Measurements from ENCODE around the gene TSPYL4. TPM values are rescaled to one million over a fixed set of nuclear protein-coding genes. Genes with fewer than 3 reads are reported as not detected.

Gene TSPYL4
- total and polyA plus RNA-seq, 2 donors (not counting 3 experiments of a cell fraction or from before 2014, with no cell fraction given), result 24.5 to 43.1 TPM

DNA sequence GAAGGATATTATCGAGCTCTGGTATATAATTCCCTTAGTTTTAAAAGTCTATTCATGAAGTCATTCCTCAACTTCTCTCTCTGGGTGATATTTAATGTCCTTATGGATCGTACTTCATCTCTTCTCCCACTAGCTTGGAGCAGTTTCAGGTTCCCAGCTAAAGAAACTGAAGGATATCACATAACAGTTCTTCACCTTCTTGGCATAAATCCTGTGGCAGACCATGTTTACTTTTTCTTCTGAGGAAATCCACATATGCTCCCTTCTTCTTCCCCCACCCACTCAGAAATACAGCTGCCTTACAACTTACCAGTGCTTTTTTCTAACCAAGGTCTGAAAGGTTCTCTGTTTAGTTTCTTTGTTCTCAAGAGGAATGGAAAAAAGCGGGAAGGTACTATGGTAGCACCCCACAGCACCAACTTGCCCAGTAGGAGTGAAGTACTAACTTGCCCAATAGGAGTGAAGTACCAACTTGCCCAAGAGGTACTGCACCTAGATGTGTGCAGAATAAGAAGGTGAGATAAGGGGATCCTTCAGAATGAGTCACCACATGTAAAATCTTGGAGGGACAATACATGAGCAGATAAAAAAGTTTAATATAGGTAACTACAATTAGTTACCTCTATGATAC, 53.1 kb downstream of the TSPYL4 start:
- ChIA-PET CTCF (no interaction called here), POLR2A (interaction anchor here (0.6 kb wide), 1 partner anchor 142 kb away, joined by 4 read pairs; no protein-coding TSS in a partner anchor)
- Histone ChIP-seq H3K36me3 (ENCODE audit: control insufficient read depth in 2 of 2, extremely low read depth in 1 of 2, insufficient read depth in 2 of 2, low read length in 2 of 2) (no peaks in the 10 kb centered on the region), H3K9me1 (replicated peaks; ENCODE audit: control insufficient read depth, extremely low read depth, insufficient read depth, low read length) (no peaks in the 10 kb centered on the region), H3K4me2 (ENCODE audit: insufficient read depth, low read length) (no peak overlapping the region), H4K20me1 (replicated peaks; ENCODE audit: control insufficient read depth, extremely low read depth, insufficient read depth, low read length) (no peaks in the 10 kb centered on the region), H3K79me2 (ENCODE audit: control insufficient read depth, insufficient read depth, low read length) (no peaks in the 10 kb centered on the region), H2AFZ (ENCODE audit: low read depth, low read length) (no peak overlapping the region), H3K9me3 (replicated peaks; ENCODE audit: control insufficient read depth, insufficient read depth, low read length) (no peaks in the 10 kb centered on the region), H3K4me3 (replicated peaks in 1 of 3; ENCODE audit: insufficient read depth in 1 of 3, low read depth in 1 of 3, low read length in 3 of 3) (no peak overlapping the region), H3K27ac (ENCODE audit: insufficient read depth, low read depth, low read length) (no peak overlapping the region), H3K9ac (replicated peaks; ENCODE audit: extremely low read depth, insufficient read depth, low read length) (no peak overlapping the region), H3K27me3 (ENCODE audit: control insufficient read depth in 2 of 2, insufficient read depth in 2 of 2, low read length in 2 of 2) (no peaks in the 10 kb centered on the region), H3K4me1 (ENCODE audit: control insufficient read depth, extremely low read depth, insufficient read depth, low read length) (no peaks in the 10 kb centered on the region)
- DNase-seq (ENCODE audit: low read depth, low spot score) (no peak), FAIRE-seq (no peak)
- no TSS peak for BruUV-seq (replicated peaks)
- TF ChIP-seq MYC (IDR thresholded peaks at IDR 0.05; ENCODE audit: low read depth, low read length) (no peak), POLR2AphosphoS5 (IDR thresholded peaks at IDR 0.05; ENCODE audit: insufficient read depth, low read depth, low read length) (no peak), EZH2 (IDR thresholded peaks at IDR 0.05; ENCODE audit: borderline replicate concordance, low read depth, low read length, severe bottlenecking) (no peak), POLR2A (IDR thresholded peaks at IDR 0.05; ENCODE audit: low read depth, low read length) (no peak), FOS (IDR thresholded peaks at IDR 0.05; ENCODE audit: borderline replicate concordance, insufficient read depth, low read length) (no peak), GATA2 (IDR thresholded peaks at IDR 0.05; ENCODE audit: insufficient read depth, insufficient read length, low read depth, low read length) (no peak), JUN (IDR thresholded peaks at IDR 0.05; ENCODE audit: borderline replicate concordance, insufficient read depth, insufficient read length, low read depth) (no peak)
- TF ChIP-seq, protein P1, sequence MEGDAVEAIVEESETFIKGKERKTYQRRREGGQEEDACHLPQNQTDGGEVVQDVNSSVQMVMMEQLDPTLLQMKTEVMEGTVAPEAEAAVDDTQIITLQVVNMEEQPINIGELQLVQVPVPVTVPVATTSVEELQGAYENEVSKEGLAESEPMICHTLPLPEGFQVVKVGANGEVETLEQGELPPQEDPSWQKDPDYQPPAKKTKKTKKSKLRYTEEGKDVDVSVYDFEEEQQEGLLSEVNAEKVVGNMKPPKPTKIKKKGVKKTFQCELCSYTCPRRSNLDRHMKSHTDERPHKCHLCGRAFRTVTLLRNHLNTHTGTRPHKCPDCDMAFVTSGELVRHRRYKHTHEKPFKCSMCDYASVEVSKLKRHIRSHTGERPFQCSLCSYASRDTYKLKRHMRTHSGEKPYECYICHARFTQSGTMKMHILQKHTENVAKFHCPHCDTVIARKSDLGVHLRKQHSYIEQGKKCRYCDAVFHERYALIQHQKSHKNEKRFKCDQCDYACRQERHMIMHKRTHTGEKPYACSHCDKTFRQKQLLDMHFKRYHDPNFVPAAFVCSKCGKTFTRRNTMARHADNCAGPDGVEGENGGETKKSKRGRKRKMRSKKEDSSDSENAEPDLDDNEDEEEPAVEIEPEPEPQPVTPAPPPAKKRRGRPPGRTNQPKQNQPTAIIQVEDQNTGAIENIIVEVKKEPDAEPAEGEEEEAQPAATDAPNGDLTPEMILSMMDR (IDR thresholded peaks at IDR 0.05; ENCODE audit: extremely low read depth in 1 of 2, insufficient read depth in 1 of 2, low read depth in 1 of 2, low read length in 2 of 2), result no peak
- TF ChIP-seq, protein P2, sequence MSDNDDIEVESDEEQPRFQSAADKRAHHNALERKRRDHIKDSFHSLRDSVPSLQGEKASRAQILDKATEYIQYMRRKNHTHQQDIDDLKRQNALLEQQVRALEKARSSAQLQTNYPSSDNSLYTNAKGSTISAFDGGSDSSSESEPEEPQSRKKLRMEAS (IDR thresholded peaks at IDR 0.05; ENCODE audit: insufficient read depth, insufficient read length), result no peak
- dilution Hi-C loops (cut with MboI; ENCODE audit: extremely low pct_ligation_motif_present, low sequenced_read_pairs), result no loop called here
- intact Hi-C loops (cut with micrococcal nuclease), result no loop called here

Other genes starting within 250 kb of the TSPYL4 start
- gene FRK, start 193.2 kb downstream of the TSPYL4 start, total RNA-seq, result 0.05 TPM in 1 of 2 replicates, not detected in the other
- under 0.01 and 0.01 TPM in 2 replicates for gene FRK, start 193.2 kb downstream of the TSPYL4 start, polyA plus RNA-seq
- gene NT5DC1, start 153.2 kb downstream of the TSPYL4 start, total RNA-seq, result 23.8 and 24.3 TPM in 2 replicates
- 6.6 and 11.3 TPM in 2 replicates for gene NT5DC1, start 153.2 kb downstream of the TSPYL4 start, polyA plus RNA-seq
- gene COL10A1, start 127.9 kb downstream of the TSPYL4 start, total RNA-seq, result not detected in 2 replicates
- not detected in 2 replicates for gene COL10A1, start 127.9 kb downstream of the TSPYL4 start, polyA plus RNA-seq
- 54.5 and 57.3 TPM in 2 replicates for gene TSPYL1, start 25.9 kb upstream of the TSPYL4 start, total RNA-seq
- gene TSPYL1, start 25.9 kb upstream of the TSPYL4 start, polyA plus RNA-seq, result 28.7 and 32.1 TPM in 2 replicates
- gene DSE, start 116.9 kb upstream of the TSPYL4 start, total RNA-seq, result 25.0 and 31.3 TPM in 2 replicates
- gene DSE, start 116.9 kb upstream of the TSPYL4 start, polyA plus RNA-seq, result 12.0 and 16.0 TPM in 2 replicates
- not detected in 2 replicates for gene CALHM6, start 207.3 kb upstream of the TSPYL4 start, total RNA-seq
- gene CALHM6, start 207.3 kb upstream of the TSPYL4 start, polyA plus RNA-seq, result 0.08 and 0.10 TPM in 2 replicates

Data from endothelial cell of umbilical vein (primary cell).